AG10803 (cell line): Measurements from ENCODE around the gene PCMT1.

Experiments used
- DNase-seq: peaks from one replicate; pipeline ENCODE4 v3.0.0; 2010; ENCODE audit warnings: low read depth
- H3K4me3 ChIP-seq: 2 replicates; pipeline ENCODE4 v1.5.1; 2011; ENCODE audit warnings: mild to moderate bottlenecking, low read length, control low read depth
- CTCF ChIP-seq: conservative IDR thresholded peaks from 2 replicates; pipeline ENCODE4 v1.5.1; 2011; ENCODE audit warnings: mild to moderate bottlenecking, low read length, control low read depth, inconsistent platforms

The PCMT1 gene

GRCh38 chr6:149717588-149718458 is 31.7 kb upstream of the PCMT1 start, which contains the start of gene LATS1:
LATS1 (minus strand) TSS chr6:149718101; CDS start chr6:149702126, 15,975 bp downstream.
- no peak for TF ChIP-seq CTCF
- peak; percentile 89 for DNase-seq
- H3K4me3 ChIP-seq: peak within 1 kb of the TSS; percentile 91

GRCh38 chr6:149719531-149719930 is 30.0 kb upstream of the PCMT1 start:
- H3K4me3 ChIP-seq: no peak overlapping the region
- DNase-seq: no peak
- TF ChIP-seq CTCF: no peak

- no peak overlapping the region for H3K4me3 ChIP-seq
- TF ChIP-seq CTCF: no peak
- DNase-seq: no peak
Measured at GRCh38 chr6:149723262-149723661, 26.3 kb upstream of the PCMT1 start.

GRCh38 chr6:149723771-149724417 is 25.6 kb upstream of the PCMT1 start:
- TF ChIP-seq CTCF: peak; percentile 93
- no peak overlapping the region for H3K4me3 ChIP-seq
- DNase-seq: peak; percentile 87

GRCh38 chr6:149725785-149726184 is 23.8 kb upstream of the PCMT1 start:
- no peak for TF ChIP-seq CTCF
- DNase-seq: no peak

GRCh38 chr6:149727793-149728498 is 21.6 kb upstream of the PCMT1 start:
- no peak for DNase-seq
- no peak for TF ChIP-seq CTCF
- H3K4me3 ChIP-seq: no peak overlapping the region

More at GRCh38 chr6:149725785-149726184, 23.8 kb upstream of the PCMT1 start:
- no peak overlapping the region for H3K4me3 ChIP-seq
